PC-9 (cell line): ENCODE data around the gene GSE1. TPM values are rescaled to one million over a fixed set of nuclear protein-coding genes. Genes with fewer than 3 reads are reported as not detected.

Experiments
- BruUV-seq: library from RNA; stranded (reverse); fragments of 400-500 nt; replicated peaks from 2 replicates; lab custom pipeline; 2021; lab: Mats Ljungman, UMichigan
- CTCF ChIA-PET: fragments of 300-600 bp; sonication (Branson Sonifier 250); formaldehyde crosslinking; loops from one replicate; lab custom pipeline; 2022; ENCODE audit warnings: antibody characterized with exemption; lab: Charles Lee
- POLR2A ChIA-PET: fragments of 300-600 bp; sonication (Branson Sonifier 250); formaldehyde crosslinking; loops from one replicate; lab custom pipeline; 2022; ENCODE audit warnings: antibody characterized with exemption; ENCODE audit not compliant: unreplicated experiment; lab: Charles Lee
- DNase-seq, 2 experiments: peaks; one replicate each; pipeline versions ENCODE4 v3.0.0 to v3.0.0-alpha.2; 2015 to 2022; ENCODE audit warnings: mixed read lengths in 1 of 2
- H2AFZ ChIP-seq: fragments of 200-600 bp; sonication (generic); 2 replicates; pipeline ENCODE4 v1.8.1; 2017; ENCODE audit warnings: antibody characterized with exemption
- H3F3A ChIP-seq: fragments of 200-600 bp; sonication (generic); 2 replicates; pipeline ENCODE4 v1.8.1; 2017; ENCODE audit warnings: antibody characterized with exemption, mild to moderate bottlenecking, low read depth; ENCODE audit not compliant: insufficient read depth
- H3K27ac ChIP-seq: fragments of 200-600 bp; sonication (generic); 2 replicates; pipeline ENCODE4 v1.6.1; 2016; ENCODE audit warnings: mixed run types
- H3K27me3 ChIP-seq: fragments of 200-600 bp; sonication (generic); 2 replicates; pipeline ENCODE4 v1.6.1; 2016; ENCODE audit warnings: low read depth, mixed run types; ENCODE audit not compliant: insufficient read depth
- H3K36me3 ChIP-seq: fragments of 200-600 bp; sonication (generic); 2 replicates; pipeline ENCODE4 v1.6.1; 2016; ENCODE audit warnings: low read depth, mixed run types
- H3K4me1 ChIP-seq: fragments of 200-600 bp; sonication (generic); replicated peaks from 2 replicates; pipeline ENCODE4 v1.6.1; 2016; ENCODE audit warnings: mixed run types; ENCODE audit not compliant: insufficient read depth
- H3K4me2 ChIP-seq: fragments of 200-600 bp; sonication (generic); 2 replicates; pipeline ENCODE4 v1.6.1; 2017; ENCODE audit warnings: mixed run types
- H3K4me3 ChIP-seq: fragments of 200-600 bp; sonication (generic); 2 replicates; pipeline ENCODE4 v1.6.1; 2016; ENCODE audit warnings: mixed run types
- H3K79me2 ChIP-seq: fragments of 200-600 bp; sonication (generic); 2 replicates; pipeline ENCODE4 v1.6.1; 2017; ENCODE audit warnings: low read depth, mixed run types
- H3K9me2 ChIP-seq: fragments of 200-600 bp; sonication (generic); 2 replicates; pipeline ENCODE4 v1.8.1; 2017; ENCODE audit warnings: mild to moderate bottlenecking; ENCODE audit not compliant: insufficient read depth
- H3K9me3 ChIP-seq: fragments of 200-600 bp; sonication (generic); 2 replicates; pipeline ENCODE4 v1.8.1; 2016; ENCODE audit warnings: low read depth; ENCODE audit not compliant: insufficient read depth
- H4K20me1 ChIP-seq: fragments of 200-600 bp; sonication (generic); 2 replicates; pipeline ENCODE4 v1.8.1; 2017; ENCODE audit not compliant: insufficient read depth
- CTCF ChIP-seq: fragments of 200-600 bp; sonication (generic); conservative IDR thresholded peaks from 2 replicates; pipeline ENCODE4 v1.6.1; 2017; ENCODE audit warnings: mixed run types, antibody characterized with exemption, mild to moderate bottlenecking, moderate library complexity
- EZH2 ChIP-seq: fragments of 200-600 bp; sonication (generic); IDR thresholded peaks from 2 replicates; pipeline ENCODE4 v1.8.0; 2017; ENCODE audit warnings: antibody characterized with exemption, low read depth
- intact Hi-C: fragments of 100-400 bp; cut with micrococcal nuclease; formaldehyde crosslinking; loops from one replicate; pipeline ENCODE4 v1.10.0; 2022; ENCODE audit not compliant: unreplicated experiment
- total RNA-seq: library from RNA; stranded (reverse); gene quantifications from 2 replicates; pipeline ENCODE4 v1.2.3, GENCODE V29; 2021

GSE1 gene
- total RNA-seq, 1 experiment from 2014 or later: 83.5 TPM

DNA sequence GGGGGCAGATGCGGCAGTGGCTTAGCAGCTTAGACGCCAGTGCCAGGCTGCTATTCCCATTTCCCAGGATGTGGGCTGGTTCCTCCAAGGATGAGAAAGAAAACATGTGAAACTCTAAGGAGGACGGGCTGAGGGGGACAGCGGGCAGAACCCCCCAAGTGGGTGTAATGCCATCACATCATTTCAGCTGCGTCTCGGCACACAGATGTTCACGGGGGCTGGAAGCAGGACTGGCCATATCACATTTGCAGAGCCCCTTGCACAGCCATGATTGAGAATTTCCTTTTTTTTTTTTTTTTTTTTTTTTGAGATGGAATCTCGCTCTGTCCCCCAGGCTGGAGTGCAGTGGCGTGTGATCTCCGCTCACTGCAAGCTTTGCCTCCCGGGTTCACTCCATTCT, 90.9 kb downstream of the GSE1 start:
- H3K27me3 ChIP-seq: no peaks in the 10 kb centered on the region
- no peaks in the 10 kb centered on the region for H3K4me1 ChIP-seq
- no peaks in the 10 kb centered on the region; the same call in 1 of the 2 replicates for H3F3A ChIP-seq
- no peaks in the 10 kb centered on the region; the same call in 1 of the 2 replicates for H3K36me3 ChIP-seq
- BruUV-seq: no TSS peak
- H3K4me2 ChIP-seq: no peak overlapping the region
- no peak for DNase-seq
- 0 out of 2 replicates have a peak, but pooled peaks cover under 1% of the 10 kb centered on the region for H4K20me1 ChIP-seq
- POLR2A ChIA-PET: no interaction called here
- TF ChIP-seq CTCF: no peak
- TF ChIP-seq EZH2: no peak
- no peak overlapping the region for H2AFZ ChIP-seq
- H3K79me2 ChIP-seq: no peaks in the 10 kb centered on the region
- no peaks in the 10 kb centered on the region for H3K9me3 ChIP-seq
- intact Hi-C loops: no loop called here
- no peaks in the 10 kb centered on the region for H3K9me2 ChIP-seq
- H3K27ac ChIP-seq: no peak overlapping the region
- H3K4me3 ChIP-seq: no peak overlapping the region
- CTCF ChIA-PET: no interaction called here

GRCh38 chr16:85704900-85705846, 92.1 kb downstream of the GSE1 start:
- Histone ChIP-seq H3K4me3 (no peak overlapping the region), H3K36me3 (no peaks in the 10 kb centered on the region; the same call in 1 of the 2 replicates), H3K4me1 (no peaks in the 10 kb centered on the region), H3K27me3 (no peaks in the 10 kb centered on the region), H3F3A (no peaks in the 10 kb centered on the region; the same call in 1 of the 2 replicates), H3K27ac (no peak overlapping the region), H3K79me2 (no peaks in the 10 kb centered on the region), H4K20me1 (no peaks in the 10 kb centered on the region), H3K9me2 (no peaks in the 10 kb centered on the region), H3K4me2 (no peak overlapping the region), H3K9me3 (no peaks in the 10 kb centered on the region), H2AFZ (no peak overlapping the region)
- POLR2A ChIA-PET: no interaction called here
- CTCF ChIA-PET: no interaction called here
- DNase-seq: no peak
- intact Hi-C loops: no loop called here
- TF ChIP-seq CTCF: no peak
- TF ChIP-seq EZH2: no peak
- no TSS peak for BruUV-seq

DNA sequence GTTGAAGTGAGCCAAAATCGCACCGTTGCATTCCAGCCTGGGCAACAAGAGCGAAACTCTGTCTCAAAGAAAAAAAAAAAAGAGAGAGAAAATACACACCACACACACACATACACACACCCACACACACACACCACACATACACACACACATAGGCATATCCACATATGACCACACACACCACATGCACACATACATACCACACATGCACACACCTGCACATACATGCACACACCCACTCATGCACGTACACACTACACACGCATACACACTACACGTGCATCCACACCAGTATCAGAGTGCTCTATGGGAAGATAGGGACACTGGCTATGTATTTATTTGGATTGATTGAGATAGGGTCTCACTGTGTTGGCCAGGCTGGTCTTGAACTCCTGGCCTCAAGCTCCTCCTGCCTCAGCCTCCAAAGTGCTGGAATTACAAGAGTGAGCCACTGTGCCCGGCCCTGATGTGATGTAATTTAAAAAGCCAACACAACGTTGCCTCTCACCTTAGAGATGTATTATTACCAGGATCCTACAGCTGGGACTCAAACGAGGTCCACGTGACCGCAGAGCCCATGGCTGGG, 93.4 kb downstream of the GSE1 start:
- Histone ChIP-seq H3K4me1 (no peaks in the 10 kb centered on the region), H3K4me3 (no peak overlapping the region), H3K27me3 (no peaks in the 10 kb centered on the region), H3K9me2 (no peaks in the 10 kb centered on the region), H3K36me3 (no peaks in the 10 kb centered on the region; the same call in 1 of the 2 replicates), H2AFZ (no peak overlapping the region), H3K79me2 (no peaks in the 10 kb centered on the region), H3K9me3 (no peaks in the 10 kb centered on the region), H4K20me1 (no peaks in the 10 kb centered on the region), H3K27ac (no peak overlapping the region), H3F3A (no peaks in the 10 kb centered on the region; the same call in 1 of the 2 replicates), H3K4me2 (no peak overlapping the region)
- BruUV-seq: no TSS peak
- TF ChIP-seq CTCF: no peak
- no peak for TF ChIP-seq EZH2
- CTCF ChIA-PET: no interaction called here
- intact Hi-C loops: no loop called here
- DNase-seq: no peak
- POLR2A ChIA-PET: no interaction called here
